ENCODE results near the gene C1GALT1.

C1GALT1 gene

DNA sequence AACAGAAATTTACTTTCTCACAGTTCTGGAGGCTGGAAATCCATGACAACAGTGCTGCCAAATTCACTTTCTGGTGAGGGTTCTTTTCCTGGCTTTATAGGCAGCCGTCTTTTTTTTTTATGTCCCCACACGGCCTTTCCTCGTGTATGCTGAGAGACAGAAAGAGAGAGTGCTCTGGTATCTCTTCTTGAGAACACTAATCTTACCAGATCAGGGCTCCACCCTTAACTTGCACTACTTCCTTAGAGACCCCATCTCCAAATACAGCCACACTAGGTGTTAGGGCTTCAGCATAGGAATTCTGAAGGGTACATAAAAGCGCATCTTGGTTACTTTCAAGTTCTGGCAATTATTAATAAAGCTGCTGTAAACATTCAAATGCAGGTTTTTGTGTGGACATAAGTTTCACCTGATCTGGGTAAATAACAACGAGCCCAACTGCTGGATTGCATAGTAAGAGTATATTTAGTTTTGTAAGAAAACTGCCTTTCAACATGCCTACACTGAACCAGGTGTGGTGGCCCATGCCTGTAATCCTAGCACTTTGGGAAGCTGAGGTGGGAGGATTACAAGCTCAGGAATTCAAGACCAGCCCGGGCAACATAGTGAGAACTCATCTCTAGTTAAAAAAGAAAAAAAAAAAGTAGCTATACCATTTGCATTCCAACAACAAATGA is 8.2 kb upstream of the C1GALT1 start:
- H3K27me3 ChIP-seq, result no peaks in the 10 kb centered on the region
- TF ChIP-seq, protein P1, sequence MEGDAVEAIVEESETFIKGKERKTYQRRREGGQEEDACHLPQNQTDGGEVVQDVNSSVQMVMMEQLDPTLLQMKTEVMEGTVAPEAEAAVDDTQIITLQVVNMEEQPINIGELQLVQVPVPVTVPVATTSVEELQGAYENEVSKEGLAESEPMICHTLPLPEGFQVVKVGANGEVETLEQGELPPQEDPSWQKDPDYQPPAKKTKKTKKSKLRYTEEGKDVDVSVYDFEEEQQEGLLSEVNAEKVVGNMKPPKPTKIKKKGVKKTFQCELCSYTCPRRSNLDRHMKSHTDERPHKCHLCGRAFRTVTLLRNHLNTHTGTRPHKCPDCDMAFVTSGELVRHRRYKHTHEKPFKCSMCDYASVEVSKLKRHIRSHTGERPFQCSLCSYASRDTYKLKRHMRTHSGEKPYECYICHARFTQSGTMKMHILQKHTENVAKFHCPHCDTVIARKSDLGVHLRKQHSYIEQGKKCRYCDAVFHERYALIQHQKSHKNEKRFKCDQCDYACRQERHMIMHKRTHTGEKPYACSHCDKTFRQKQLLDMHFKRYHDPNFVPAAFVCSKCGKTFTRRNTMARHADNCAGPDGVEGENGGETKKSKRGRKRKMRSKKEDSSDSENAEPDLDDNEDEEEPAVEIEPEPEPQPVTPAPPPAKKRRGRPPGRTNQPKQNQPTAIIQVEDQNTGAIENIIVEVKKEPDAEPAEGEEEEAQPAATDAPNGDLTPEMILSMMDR (IDR thresholded peaks at IDR 0.05), result no peak
- H3K4me1 ChIP-seq (ENCODE audit: control insufficient read depth in 1 of 2, insufficient read depth in 1 of 2, low read depth in 1 of 2, low read length in 1 of 2), result peaks cover 0 to 14% of the 10 kb centered on the region in 2 experiments
- no peak overlapping the region for H3K27ac ChIP-seq
- H3K36me3 ChIP-seq, result no peaks in the 10 kb centered on the region
- no peaks in the 10 kb centered on the region for H3K9me3 ChIP-seq
- no peak overlapping the region for H3K4me3 ChIP-seq (ENCODE audit: low read depth in 1 of 2, low read length in 1 of 2)

DNA sequence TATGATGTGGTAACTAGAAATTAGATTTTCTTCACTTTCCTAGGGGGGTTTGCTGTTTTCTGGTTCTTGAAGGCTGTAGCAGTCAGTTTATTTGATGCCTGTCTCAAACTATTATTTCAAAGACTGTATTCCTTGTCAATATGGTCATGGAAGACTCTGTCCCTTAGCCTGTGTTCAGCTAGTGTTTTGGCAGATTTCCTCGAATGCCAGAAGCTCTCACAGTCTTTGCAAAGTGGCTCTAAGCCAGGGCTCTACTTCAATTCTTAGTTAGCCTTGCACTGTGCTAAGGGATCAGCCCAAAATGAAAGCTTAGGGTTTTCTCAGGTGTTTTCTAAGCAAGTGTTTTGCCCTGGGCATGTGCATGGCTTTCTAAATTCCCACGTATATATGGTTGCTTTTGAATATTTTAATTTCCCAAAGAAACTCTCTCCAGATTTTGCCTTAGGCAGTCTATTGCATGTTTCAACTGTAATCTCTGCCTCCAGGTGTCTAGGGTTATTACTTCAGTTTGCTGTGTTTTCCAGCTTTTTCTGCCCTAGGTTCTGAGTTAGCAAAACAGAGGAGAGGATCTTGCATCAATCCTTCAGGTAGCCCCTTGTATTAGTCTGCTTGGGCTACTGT is 7.2 kb upstream of the C1GALT1 start:
- Histone ChIP-seq H3K36me3 (no peaks in the 10 kb centered on the region), H3K9me3 (no peaks in the 10 kb centered on the region), H3K4me1 (ENCODE audit: control insufficient read depth in 1 of 2, insufficient read depth in 1 of 2, low read depth in 1 of 2, low read length in 1 of 2) (peaks cover 2 to 16% of the 10 kb centered on the region in 2 experiments), H3K27ac (no peak overlapping the region), H3K27me3 (no peaks in the 10 kb centered on the region), H3K4me3 (ENCODE audit: low read depth in 1 of 2, low read length in 1 of 2) (no peak overlapping the region)
- TF ChIP-seq, protein P1 (IDR thresholded peaks at IDR 0.05), result no peak

DNA sequence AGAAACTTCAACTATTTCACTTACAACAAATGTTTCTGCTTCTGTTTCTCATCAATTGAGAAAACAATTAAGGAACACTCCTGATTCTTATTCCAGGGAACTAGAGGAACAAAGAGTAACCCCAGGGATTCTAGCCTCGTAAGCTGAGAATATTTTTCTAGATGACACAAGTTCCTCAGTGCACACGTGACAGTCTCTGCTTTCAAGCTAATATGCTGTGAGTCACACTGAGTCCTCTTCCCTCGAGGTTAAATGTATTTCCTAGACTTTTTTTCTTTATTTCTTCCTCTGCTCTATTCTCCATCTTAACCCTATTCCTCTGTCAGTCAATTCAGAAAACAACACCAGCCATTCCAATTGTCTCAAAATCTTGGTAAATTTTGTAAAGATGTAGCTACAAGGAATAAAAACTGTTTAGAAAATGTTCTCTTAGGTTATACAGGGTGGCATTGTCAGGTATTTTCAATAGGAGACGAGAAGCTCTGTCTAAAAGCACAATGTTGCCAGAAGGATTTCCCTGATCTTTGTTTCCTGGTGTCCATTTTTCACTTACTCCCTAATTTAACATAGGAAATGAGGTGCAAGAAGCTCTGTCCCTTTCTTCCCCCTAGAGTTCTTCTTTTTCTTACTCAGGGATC is 5.8 kb upstream of the C1GALT1 start:
- H3K36me3 ChIP-seq, result no peaks in the 10 kb centered on the region
- no peak overlapping the region for H3K27ac ChIP-seq
- H3K4me3 ChIP-seq (ENCODE audit: low read depth in 1 of 2, low read length in 1 of 2), result no peak overlapping the region
- TF ChIP-seq, protein P1 (IDR thresholded peaks at IDR 0.05), result no peak
- H3K27me3 ChIP-seq, result no peaks in the 10 kb centered on the region
- H3K9me3 ChIP-seq, result no peaks in the 10 kb centered on the region
- peaks cover 16 to 29% of the 10 kb centered on the region in 2 experiments for H3K4me1 ChIP-seq (ENCODE audit: control insufficient read depth in 1 of 2, insufficient read depth in 1 of 2, low read depth in 1 of 2, low read length in 1 of 2)

DNA sequence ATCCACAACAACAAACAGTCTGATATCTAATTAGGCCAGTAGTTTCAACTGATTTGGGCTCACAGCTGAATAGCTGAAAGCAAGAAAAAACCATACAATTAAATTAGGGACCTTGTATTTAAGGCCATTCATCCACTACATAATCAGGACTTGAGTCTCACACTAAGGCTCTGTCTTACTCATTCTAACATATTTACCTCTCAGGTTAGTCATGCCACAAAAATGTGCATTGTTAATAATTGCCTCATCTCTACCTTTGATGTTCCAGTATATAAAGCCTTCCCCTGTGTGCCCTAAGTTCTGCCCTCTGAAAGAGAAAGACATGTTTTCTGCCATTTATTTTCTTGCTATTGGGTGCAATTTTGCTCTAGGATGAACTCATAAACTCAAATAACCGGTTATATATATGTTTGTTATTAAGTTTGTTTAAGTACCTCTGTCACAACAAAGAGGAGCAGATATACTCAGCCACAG is 5.3 kb upstream of the C1GALT1 start:
- H3K27me3 ChIP-seq, result no peaks in the 10 kb centered on the region
- H3K4me3 ChIP-seq (ENCODE audit: low read depth in 1 of 2, low read length in 1 of 2), result no peak overlapping the region
- no peak overlapping the region for H3K27ac ChIP-seq
- TF ChIP-seq, protein P1 (IDR thresholded peaks at IDR 0.05), result no peak
- H3K4me1 ChIP-seq (ENCODE audit: control insufficient read depth in 1 of 2, insufficient read depth in 1 of 2, low read depth in 1 of 2, low read length in 1 of 2), result peaks cover 20 to 35% of the 10 kb centered on the region in 2 experiments
- H3K36me3 ChIP-seq, result no peaks in the 10 kb centered on the region
- no peaks in the 10 kb centered on the region for H3K9me3 ChIP-seq

DNA sequence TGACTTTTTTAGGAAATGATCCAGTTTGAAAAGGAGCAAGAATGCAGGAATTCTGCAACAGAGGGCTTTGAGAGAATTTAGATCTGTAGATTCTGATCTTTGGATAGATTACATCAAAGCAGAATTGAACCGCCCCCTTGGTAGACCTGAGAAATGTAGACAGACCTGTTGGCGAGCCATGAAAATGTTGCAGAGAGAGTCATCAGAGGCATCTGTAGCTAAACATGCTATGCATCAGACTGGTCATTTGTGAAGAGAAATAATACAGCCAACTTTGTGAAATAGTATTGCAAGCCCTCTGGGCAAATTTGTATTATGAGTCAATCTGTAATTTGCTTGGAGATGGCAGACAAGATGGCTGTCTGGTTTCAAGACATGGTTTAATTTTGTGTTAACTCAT is 4.3 kb upstream of the C1GALT1 start:
- no peak overlapping the region for H3K27ac ChIP-seq
- no peaks in the 10 kb centered on the region for H3K9me3 ChIP-seq
- no peaks in the 10 kb centered on the region for H3K27me3 ChIP-seq
- peaks cover 20 to 36% of the 10 kb centered on the region in 2 experiments for H3K4me1 ChIP-seq (ENCODE audit: control insufficient read depth in 1 of 2, insufficient read depth in 1 of 2, low read depth in 1 of 2, low read length in 1 of 2)
- no peaks in the 10 kb centered on the region for H3K36me3 ChIP-seq
- H3K4me3 ChIP-seq (ENCODE audit: low read depth in 1 of 2, low read length in 1 of 2), result no peak overlapping the region
- TF ChIP-seq, protein P1 (IDR thresholded peaks at IDR 0.05), result no peak

Measured in neutrophil (primary cell).